ENCODE measurements around the gene PTPRT. TPM values are rescaled to one million over a fixed set of nuclear protein-coding genes. Genes with fewer than 3 reads are reported as not detected.

PTPRT gene
- total and polyA plus RNA-seq, 2 of the 4 experiments (the other 2 are of a cell fraction): not detected

GRCh38 chr20:42190084-42190483 lies 999.6 kb downstream of the PTPRT start:
- no peak overlapping the region for H3K4me3 ChIP-seq (ENCODE audit: insufficient read depth, low read depth, low read length)
- dilution Hi-C loops (cut with HindIII; ENCODE audit: low sequenced_read_pairs, unreplicated experiment) (no loop called here), intact Hi-C loops (cut with micrococcal nuclease) (no loop called here), in situ Hi-C loops (cut with MboI; ENCODE audit: low sequenced_read_pairs) (no loop called here)
- ChIA-PET POLR2A (ENCODE audit: unreplicated experiment) (no interaction called here), CTCF (no interaction called here)
- no TSS peak for BruUV-seq (replicated peaks)
- H4K91ac ChIP-seq (ENCODE audit: insufficient read depth, low read depth, low read length): no peak overlapping the region
- no peak overlapping the region for H2AK5ac ChIP-seq (ENCODE audit: low read depth, low read length)
- no peak overlapping the region for H3K4ac ChIP-seq (ENCODE audit: low read depth, low read length)
- H2BK120ac ChIP-seq (ENCODE audit: low read depth, low read length): no peak overlapping the region
- no peak overlapping the region for H2BK20ac ChIP-seq (ENCODE audit: low read depth, low read length)
- no peaks in the 10 kb centered on the region for H4K20me1 ChIP-seq (ENCODE audit: insufficient read depth, low read length)
- DNase-seq (no peak), ATAC-seq (ENCODE audit: low read depth) (no peak)
- no peaks in the 10 kb centered on the region for H3K27me3 ChIP-seq (ENCODE audit: control insufficient read depth, insufficient read depth, low read length)
- TF ChIP-seq MAZ (IDR thresholded peaks at IDR 0.05; ENCODE audit: borderline replicate concordance, low read depth, low read length) (no peak), RCOR1 (IDR thresholded peaks at IDR 0.05; ENCODE audit: insufficient replicate concordance, low read length) (no peak), POLR2A (IDR thresholded peaks at IDR 0.05; ENCODE audit: low read depth, low read length) (no peak)
- H2BK5ac ChIP-seq (ENCODE audit: low read depth, low read length, poor library complexity, severe bottlenecking): no peak overlapping the region
- H3K9me3 ChIP-seq (ENCODE audit: control insufficient read depth, insufficient read depth, low read length): peaks cover 18% of the 10 kb centered on the region
- H4K5ac ChIP-seq (ENCODE audit: low read depth, low read length): no peak overlapping the region
- H3K4me1 ChIP-seq (ENCODE audit: control insufficient read depth, insufficient read depth, low read length): no peaks in the 10 kb centered on the region
- no CpG with 5 or more reads among the region's 3 CpGs for WGBS, 2 experiments (ENCODE audit: extremely low coverage in 2 of 2, insufficient read length in 1 of 2)
- H4K8ac ChIP-seq (ENCODE audit: low read depth in 2 of 2, low read length in 2 of 2): no peak overlapping the region
- H3K14ac ChIP-seq (replicated peaks; ENCODE audit: low read depth, low read length): no peak overlapping the region
- H2AK9ac ChIP-seq (replicated peaks; ENCODE audit: low read depth, low read length, poor library complexity): no peak overlapping the region
- no peak overlapping the region for H3K9ac ChIP-seq (ENCODE audit: low read depth, low read length)
- H2BK15ac ChIP-seq (ENCODE audit: low read depth, low read length): no peak overlapping the region
- H2AFZ ChIP-seq (replicated peaks; ENCODE audit: low read length, poor library complexity): no peak overlapping the region
- no peaks in the 10 kb centered on the region for H3K79me1 ChIP-seq (ENCODE audit: low read depth in 1 of 2, low read length in 2 of 2)
- no peak overlapping the region for H3K18ac ChIP-seq (ENCODE audit: low read depth, low read length)
- no peaks in the 10 kb centered on the region for H3K36me3 ChIP-seq (ENCODE audit: control insufficient read depth, insufficient read depth, low read length)
- no peak overlapping the region for H3K27ac ChIP-seq (ENCODE audit: insufficient read depth, low read length)
- H3K9me1 ChIP-seq (ENCODE audit: insufficient read depth, low read length): no peaks in the 10 kb centered on the region
- no peak overlapping the region for H3K56ac ChIP-seq (ENCODE audit: extremely low read depth, insufficient read depth, low read length)
- no peak overlapping the region for H3K23ac ChIP-seq (ENCODE audit: low read depth, low read length)
- H3K4me2 ChIP-seq (ENCODE audit: low read depth, low read length): no peak overlapping the region

Data from IMR-90 (cell line).